Stimulated activated CD4-positive, alpha-beta T cell treated with anti-CD3 and anti-CD28 coated beads, Interleukin-15, amount 100 ng/mL, for 24 hours (primary cell): ENCODE data around the gene SCNN1B.
A peak's percentile ranks its signal among the peaks of the same experiment; 100 is the strongest.
"Not testable (repeated sequence)": the region's sequence is repeated elsewhere in the genome, so short reads cannot be mapped to it uniquely, and the experiment has no call there.

Experiments
- DNase-seq: peaks from one replicate; pipeline ENCODE4 v3.0.0-alpha.2; 2020

Gene SCNN1B

GRCh38 chr16:23357761-23358290 lies 55.7 kb downstream of the SCNN1B start:
- no peak for DNase-seq

GRCh38 chr16:23359092-23359760 lies 57.1 kb downstream of the SCNN1B start:
- DNase-seq = no peak

GRCh38 chr16:23362460-23363317 lies 60.6 kb downstream of the SCNN1B start:
- no peak for DNase-seq

- DNase-seq = peak; percentile 7
These were observed 63.6 kb downstream of the SCNN1B start for GRCh38 chr16:23365602-23366240.

- DNase-seq = not testable (repeated sequence)
These were observed 64.2 kb downstream of the SCNN1B start for GRCh38 chr16:23366341-23366740.

GRCh38 chr16:23367564-23367963 lies 65.5 kb downstream of the SCNN1B start:
- no peak for DNase-seq

GRCh38 chr16:23367988-23368387 lies 65.9 kb downstream of the SCNN1B start:
- DNase-seq = no peak

- DNase-seq = no peak
These were observed 66.4 kb downstream of the SCNN1B start for GRCh38 chr16:23368469-23368868.

- no peak for DNase-seq
These were observed 67.3 kb downstream of the SCNN1B start for GRCh38 chr16:23369416-23369815.

- no peak for DNase-seq
These were observed 69.3 kb downstream of the SCNN1B start for GRCh38 chr16:23371368-23371767.

GRCh38 chr16:23373436-23374219 lies 71.5 kb downstream of the SCNN1B start:
- DNase-seq = no peak

- no peak for DNase-seq
These were observed 72.8 kb downstream of the SCNN1B start for GRCh38 chr16:23374721-23375510.

GRCh38 chr16:23375643-23376042 lies 73.5 kb downstream of the SCNN1B start:
- no peak for DNase-seq

GRCh38 chr16:23377071-23377931 lies 75.2 kb downstream of the SCNN1B start:
- DNase-seq = no peak

- no peak for DNase-seq
These were observed 76.2 kb downstream of the SCNN1B start for GRCh38 chr16:23378256-23378655.

GRCh38 chr16:23378921-23379320 lies 76.8 kb downstream of the SCNN1B start:
- DNase-seq = no peak

GRCh38 chr16:23379707-23380106 lies 77.6 kb downstream of the SCNN1B start:
- DNase-seq = no peak

- DNase-seq = no peak
These were observed 78.4 kb downstream of the SCNN1B start for GRCh38 chr16:23380501-23380951.

- not testable (repeated sequence) for DNase-seq
These were observed 79.6 kb downstream of the SCNN1B start for GRCh38 chr16:23381702-23382101.

GRCh38 chr16:23382279-23382678 lies 80.2 kb downstream of the SCNN1B start:
- no peak for DNase-seq

- no peak for DNase-seq
These were observed 81.8 kb downstream of the SCNN1B start for GRCh38 chr16:23383881-23384280.
